Measurements from ENCODE around the gene RAP1A.
"Not testable (repeated sequence)": the region's sequence is repeated elsewhere in the genome, so short reads cannot be mapped to it uniquely, and the experiment has no call there.

Gene RAP1A

GRCh38 chr1:111599781-111600693 is 19.6 kb upstream of the RAP1A start:
- no peak for DNase-seq

- DNase-seq, result no peak
These were observed 18.7 kb upstream of the RAP1A start for GRCh38 chr1:111600886-111601386.

- no peak for DNase-seq
These were observed 17.3 kb upstream of the RAP1A start for GRCh38 chr1:111602302-111602701.

GRCh38 chr1:111602974-111603373 is 16.6 kb upstream of the RAP1A start:
- no peak for DNase-seq

- no peak for DNase-seq
These were observed 15.6 kb upstream of the RAP1A start for GRCh38 chr1:111603979-111604378.

GRCh38 chr1:111604931-111605330 is 14.7 kb upstream of the RAP1A start:
- DNase-seq, result no peak

- no peak for DNase-seq
These were observed 14.0 kb upstream of the RAP1A start for GRCh38 chr1:111605576-111605975.

- not testable (repeated sequence) for DNase-seq
These were observed 13.0 kb upstream of the RAP1A start for GRCh38 chr1:111606457-111607215.

- not testable (repeated sequence) for DNase-seq
These were observed 11.1 kb upstream of the RAP1A start for GRCh38 chr1:111608528-111608927.

- DNase-seq, result no peak
These were observed 7.6 kb upstream of the RAP1A start for GRCh38 chr1:111611986-111612385.

- no peak for DNase-seq
These were observed 3.5 kb upstream of the RAP1A start for GRCh38 chr1:111615870-111616715.

- DNase-seq, result no peak
These were observed 1.5 kb upstream of the RAP1A start for GRCh38 chr1:111618081-111618480.

GRCh38 chr1:111618961-111619634 is 491 bp upstream of the RAP1A start:
- DNase-seq, result no peak

GRCh38 chr1:111620441-111620971 is 917 bp downstream of the RAP1A start:
- no peak for DNase-seq

- no peak for DNase-seq
These were observed 1.5 kb downstream of the RAP1A start for GRCh38 chr1:111621050-111621449.

- DNase-seq, result no peak
These were observed 2.6 kb downstream of the RAP1A start for GRCh38 chr1:111622166-111622565.

- DNase-seq, result no peak
These were observed 4.8 kb downstream of the RAP1A start for GRCh38 chr1:111624382-111624781.

GRCh38 chr1:111625276-111625675 is 5.7 kb downstream of the RAP1A start:
- no peak for DNase-seq

GRCh38 chr1:111628153-111628552 is 8.6 kb downstream of the RAP1A start:
- no peak for DNase-seq

- no peak for DNase-seq
These were observed 9.8 kb downstream of the RAP1A start for GRCh38 chr1:111629190-111629954.

GRCh38 chr1:111630567-111630966 is 11.0 kb downstream of the RAP1A start:
- DNase-seq, result no peak

Measured in cerebellar nuclear complex (tissue), 1 donor.